Hepatocyte (in vitro differentiated cells): ENCODE data around the gene EYA3. TPM values are rescaled to one million over a fixed set of nuclear protein-coding genes. Genes with fewer than 3 reads are reported as not detected.

Source experiments
- DNase-seq: peaks from one replicate; pipeline ENCODE4 v3.0.0-alpha.2; 2016; ENCODE audit warnings: low spot score
- H2AFZ ChIP-seq: fragments of 200-600 bp; sonication (generic); 2 replicates; pipeline ENCODE4 v1.6.0; 2016; ENCODE audit warnings: antibody characterized with exemption, mild to moderate bottlenecking
- H3K27ac ChIP-seq: fragments of 200-600 bp; sonication (generic); 2 replicates; pipeline ENCODE4 v1.5.1; 2016; ENCODE audit warnings: mild to moderate bottlenecking
- H3K27me3 ChIP-seq: fragments of 200-600 bp; sonication (generic); 2 replicates; pipeline ENCODE4 v1.6.1; 2016
- H3K36me3 ChIP-seq: fragments of 200-600 bp; sonication (generic); replicated peaks from 2 replicates; pipeline ENCODE4 v1.5.1; 2016; ENCODE audit warnings: low read depth; ENCODE audit not compliant: insufficient read depth
- H3K4me1 ChIP-seq: fragments of 200-600 bp; sonication (generic); 2 replicates; pipeline ENCODE4 v1.5.1; 2016; ENCODE audit warnings: mild to moderate bottlenecking, moderate library complexity; ENCODE audit not compliant: insufficient read depth
- H3K4me2 ChIP-seq: fragments of 200-600 bp; sonication (generic); 2 replicates; pipeline ENCODE4 v1.6.0; 2016
- H3K4me3 ChIP-seq: fragments of 200-600 bp; sonication (generic); 2 replicates; pipeline ENCODE4 v1.5.1; 2016; ENCODE audit warnings: mild to moderate bottlenecking
- H3K79me2 ChIP-seq: fragments of 200-600 bp; sonication (generic); 2 replicates; pipeline ENCODE4 v1.6.0; 2017; ENCODE audit warnings: mild to moderate bottlenecking
- H3K9me2 ChIP-seq: fragments of 200-600 bp; sonication (generic); replicated peaks from 2 replicates; pipeline ENCODE4 v1.6.0; 2017; ENCODE audit warnings: mild to moderate bottlenecking; ENCODE audit not compliant: insufficient read depth
- H3K9me3 ChIP-seq: fragments of 200-600 bp; sonication (generic); 2 replicates; pipeline ENCODE4 v1.5.1; 2016; ENCODE audit warnings: low read depth, mild to moderate bottlenecking
- H4K20me1 ChIP-seq: fragments of 200-600 bp; sonication (generic); 2 replicates; pipeline ENCODE4 v1.6.0; 2016; ENCODE audit warnings: mild to moderate bottlenecking; ENCODE audit not compliant: insufficient read depth, poor library complexity, severe bottlenecking
- CTCF ChIP-seq: fragments of 200-600 bp; sonication (generic); IDR thresholded peaks from 2 replicates; pipeline ENCODE4 v1.5.1; 2016; ENCODE audit warnings: antibody characterized with exemption, mild to moderate bottlenecking; ENCODE audit not compliant: poor library complexity
- EZH2 ChIP-seq: fragments of 200-600 bp; sonication (generic); IDR thresholded peaks from 2 replicates; pipeline ENCODE4 v1.6.1; 2016; ENCODE audit warnings: antibody characterized with exemption, mild to moderate bottlenecking, borderline replicate concordance
- EZH2phosphoT487 ChIP-seq: fragments of 200-600 bp; sonication (generic); IDR thresholded peaks from one replicate; pipeline ENCODE4 v1.6.1; 2018; ENCODE audit warnings: antibody characterized with exemption, mild to moderate bottlenecking, low read depth, moderate library complexity; ENCODE audit not compliant: unreplicated experiment, severe bottlenecking
- WGBS: methylation state at CpG from one replicate; pipeline ENCODE4 v1.1.6; 2016; ENCODE audit warnings: low lambda C conversion rate; ENCODE audit errors: missing lambda C conversion rate; 5-methylcytosine and 5-hydroxymethylcytosine counted together
- polyA plus RNA-seq: library from polyadenylated mRNA; unstranded; fragments of >200 nt; fragmentation: Nextera tagmentation; extraction: Ambion mirVana; gene quantifications from 2 replicates; pipeline ENCODE4 v1.2.1, GENCODE V29; 2016
- total RNA-seq: library from RNA; depleted of rRNA; stranded (reverse); fragments of >200 nt; gene quantifications from 2 replicates; pipeline ENCODE4 v1.2.3, GENCODE V29; 2014

Gene EYA3
- total and polyA plus RNA-seq, 2 experiments from 2014 or later = 4.2 to 19.9 TPM

DNA sequence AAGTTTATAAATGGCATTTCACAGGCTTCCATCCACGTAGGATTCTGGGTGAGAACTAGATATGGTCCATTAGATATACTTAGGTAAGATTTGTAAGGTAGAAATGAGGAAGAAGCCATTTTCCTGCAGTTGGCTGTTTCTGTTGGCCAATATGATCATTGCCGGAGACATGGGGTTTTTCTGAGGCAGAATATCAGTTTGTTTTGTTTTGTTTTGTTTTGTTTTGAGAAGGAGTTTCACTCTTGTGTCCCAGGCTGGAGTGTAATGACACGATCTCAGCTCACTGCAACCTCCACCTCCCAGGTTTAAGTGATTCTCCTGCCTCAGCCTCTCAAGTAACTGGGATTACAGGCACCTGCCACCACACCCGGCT, 8.7 kb upstream of the EYA3 start:
- WGBS = 93% methylated on average over 4 of the region's 4 CpGs
- DNase-seq = no peak
- no peaks in the 10 kb centered on the region for H3K9me2 ChIP-seq
- no peak overlapping the region for H2AFZ ChIP-seq
- H3K79me2 ChIP-seq = no peaks in the 10 kb centered on the region
- H3K4me3 ChIP-seq = no peak overlapping the region
- H4K20me1 ChIP-seq = no peaks in the 10 kb centered on the region
- H3K4me2 ChIP-seq = no peak overlapping the region
- H3K4me1 ChIP-seq = no peaks in the 10 kb centered on the region
- H3K36me3 ChIP-seq = no peaks in the 10 kb centered on the region
- H3K9me3 ChIP-seq = no peaks in the 10 kb centered on the region
- H3K27ac ChIP-seq = no peak overlapping the region
- TF ChIP-seq EZH2 (no peak), CTCF (no peak), EZH2phosphoT487 (no peak)
- no peaks in the 10 kb centered on the region for H3K27me3 ChIP-seq

DNA sequence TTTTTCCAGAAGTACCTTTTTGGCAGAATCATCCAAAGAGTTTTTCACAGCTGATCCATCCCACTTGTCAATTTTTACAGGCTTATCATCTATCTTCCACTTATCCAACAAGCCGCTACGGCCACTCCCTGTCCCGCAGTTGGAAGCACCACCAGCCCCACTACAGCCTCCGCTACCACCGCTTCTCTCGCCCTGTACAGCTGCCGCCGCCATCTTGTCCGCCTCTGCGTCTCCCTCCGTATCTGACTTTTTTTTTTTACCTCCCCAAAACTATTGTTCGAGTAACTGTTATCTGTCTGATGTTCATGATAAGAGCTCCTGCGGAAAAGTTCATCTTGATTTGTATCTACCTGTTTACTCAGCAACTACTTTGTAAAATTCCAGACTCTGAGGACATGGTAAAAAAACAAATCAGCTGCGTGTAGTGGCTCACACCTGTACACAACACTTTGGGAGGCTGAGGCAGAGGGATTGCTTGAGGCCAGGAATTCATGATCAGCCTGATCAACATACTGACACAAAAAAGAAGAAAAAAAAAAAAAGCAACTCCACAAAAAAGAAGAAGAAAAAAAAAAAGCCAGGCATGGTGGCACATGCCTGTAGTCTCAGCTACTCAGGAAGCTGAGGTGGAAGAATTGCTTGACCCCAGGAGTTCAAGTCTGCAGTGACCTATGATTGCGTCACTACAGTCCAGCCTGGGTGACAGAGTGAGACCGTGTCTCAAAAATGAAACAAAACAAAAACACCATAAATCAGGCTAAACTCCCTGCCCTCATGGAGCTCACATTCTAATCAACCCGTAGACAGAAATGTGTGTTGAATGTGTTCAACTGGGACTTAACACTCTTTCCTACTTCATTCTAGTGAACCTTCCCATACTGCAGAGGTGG, 8.0 kb upstream of the EYA3 start:
- H2AFZ ChIP-seq = no peak overlapping the region
- no peaks in the 10 kb centered on the region for H3K9me3 ChIP-seq
- TF ChIP-seq EZH2phosphoT487 = no peak
- no peak for TF ChIP-seq CTCF
- TF ChIP-seq EZH2 = no peak
- no peaks in the 10 kb centered on the region for H3K36me3 ChIP-seq
- H3K79me2 ChIP-seq = no peaks in the 10 kb centered on the region
- no peak overlapping the region for H3K4me3 ChIP-seq
- no peaks in the 10 kb centered on the region for H3K9me2 ChIP-seq
- H3K4me2 ChIP-seq = no peak overlapping the region
- no peak overlapping the region for H3K27ac ChIP-seq
- no peaks in the 10 kb centered on the region for H3K27me3 ChIP-seq
- 82% methylated on average over 17 of the region's 17 CpGs for WGBS
- no peak for DNase-seq
- H4K20me1 ChIP-seq = no peaks in the 10 kb centered on the region
- H3K4me1 ChIP-seq = no peaks in the 10 kb centered on the region

DNA sequence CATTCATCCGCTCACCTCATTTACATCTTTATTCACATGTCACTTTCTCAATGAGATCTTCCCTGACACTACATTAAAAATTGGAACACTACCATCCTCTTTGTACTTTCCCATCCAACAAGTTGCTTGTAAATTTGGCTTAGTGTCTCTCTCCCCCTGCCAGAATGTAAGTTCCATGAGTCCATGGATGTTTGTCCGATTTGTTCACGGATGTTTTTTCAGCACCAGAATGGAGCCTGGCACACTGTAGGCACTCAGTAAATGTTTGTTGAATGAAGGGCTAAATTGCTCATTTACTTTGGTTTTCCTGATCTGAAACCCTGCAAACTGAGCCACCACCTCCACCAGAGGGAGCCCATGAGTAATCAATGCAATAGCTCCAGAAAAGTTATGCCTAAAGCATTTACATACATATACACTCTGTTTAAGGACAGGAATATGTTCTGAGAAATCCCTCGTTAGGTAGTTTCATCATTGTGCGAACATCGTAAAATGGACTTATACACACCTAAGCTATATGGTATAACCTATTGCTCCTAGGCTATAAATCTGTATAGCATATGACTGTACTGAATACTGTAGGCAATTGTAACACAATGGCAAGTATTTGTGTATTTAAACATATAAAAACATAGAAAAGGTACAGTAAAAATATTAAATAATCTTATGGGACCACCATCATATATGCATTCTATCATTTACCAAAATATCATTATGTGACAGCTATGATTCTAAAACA, 2.8 kb upstream of the EYA3 start:
- 45% methylated on average over 6 of the region's 6 CpGs for WGBS

More for the DNA sequence above, 2.8 kb upstream of the EYA3 start:
- Histone ChIP-seq H2AFZ (no peak overlapping the region), H3K4me3 (no peak overlapping the region), H3K9me2 (no peaks in the 10 kb centered on the region), H3K4me2 (no peak overlapping the region), H3K79me2 (peaks cover 13% of the 10 kb centered on the region), H4K20me1 (peaks cover 2% of the 10 kb centered on the region), H3K27ac (no peak overlapping the region), H3K36me3 (no peaks in the 10 kb centered on the region), H3K27me3 (no peaks in the 10 kb centered on the region), H3K4me1 (peaks cover 7% of the 10 kb centered on the region), H3K9me3 (no peaks in the 10 kb centered on the region)
- TF ChIP-seq EZH2 = no peak
- peak; percentile 77 for TF ChIP-seq CTCF
- no peak for TF ChIP-seq EZH2phosphoT487
- peak; percentile 81 for DNase-seq
